ENCODE results near the gene FBN1. TPM values are rescaled to one million over a fixed set of nuclear protein-coding genes. Genes with fewer than 3 reads are reported as not detected.
A peak's percentile ranks its signal among the peaks of the same experiment; 100 is the strongest.

Gene FBN1
- total and polyA plus RNA-seq, 8 donors: 1.5 to 35.2 (median 5.2) TPM

GRCh38 chr15:48516121-48516520 lies 129.4 kb downstream of the FBN1 start:
- no peak for ATAC-seq

GRCh38 chr15:48515500-48515899 lies 130.0 kb downstream of the FBN1 start:
- no peak overlapping the region for H3K27ac ChIP-seq
- intact Hi-C loops (cut with DNase I): no loop called here
- 32 to 34% methylated on average over 2 of the region's 2 CpGs for WGBS, 2 donors

More at GRCh38 chr15:48516121-48516520, 129.4 kb downstream of the FBN1 start:
- intact Hi-C loops (cut with DNase I): no loop called here
- 77 to 88% methylated on average over 3 of the region's 3 CpGs for WGBS, 2 donors
- Histone ChIP-seq H3K4me3 (no peak overlapping the region), H3K36me3 (no peaks in the 10 kb centered on the region), H3K27me3 (no peaks in the 10 kb centered on the region), H3K9me3 (no peaks in the 10 kb centered on the region), H3K4me1 (no peaks in the 10 kb centered on the region), H3K27ac (no peak overlapping the region)
- FAIRE-seq: no peak
- no peak for TF ChIP-seq CTCF (IDR thresholded peaks at IDR 0.05)
- DNase-seq: no peak

GRCh38 chr15:48514103-48514816 lies 131.2 kb downstream of the FBN1 start:
- Histone ChIP-seq H3K27me3 (no peaks in the 10 kb centered on the region), H3K36me3 (no peaks in the 10 kb centered on the region), H3K4me1 (no peaks in the 10 kb centered on the region), H3K4me3 (no peak overlapping the region), H3K27ac (no peak overlapping the region), H3K9me3 (no peaks in the 10 kb centered on the region)
- ATAC-seq (no peak), FAIRE-seq (no peak), DNase-seq (no peak)
- intact Hi-C loops (cut with DNase I): no loop called here
- 83 to 92% methylated on average over 2 of the region's 2 CpGs for whole genome bisulfite sequencing, 2 donors
- no peak for TF ChIP-seq CTCF (IDR thresholded peaks at IDR 0.05)

More at GRCh38 chr15:48515500-48515899, 130.0 kb downstream of the FBN1 start:
- FAIRE-seq: no peak
- Histone ChIP-seq H3K4me3 (no peak overlapping the region), H3K36me3 (no peaks in the 10 kb centered on the region), H3K9me3 (no peaks in the 10 kb centered on the region), H3K4me1 (no peaks in the 10 kb centered on the region), H3K27me3 (no peaks in the 10 kb centered on the region)
- no peak for DNase-seq
- no peak for TF ChIP-seq CTCF (IDR thresholded peaks at IDR 0.05)
- ATAC-seq: no peak

- peak in 3 of 4 donors; percentile 12 to 38 (median 24) for ATAC-seq
- H3K36me3 ChIP-seq: no peaks in the 10 kb centered on the region
- no peak overlapping the region for H3K27ac ChIP-seq
- no peak for TF ChIP-seq CTCF (IDR thresholded peaks at IDR 0.05)
- no peak for FAIRE-seq
- H3K27me3 ChIP-seq: no peaks in the 10 kb centered on the region
- no peak overlapping the region for H3K4me3 ChIP-seq
- H3K4me1 ChIP-seq: no peaks in the 10 kb centered on the region
- WGBS, 2 donors: 55 to 61% methylated on average over 6 of the region's 6 CpGs
- intact Hi-C loops (cut with DNase I): no loop called here
- H3K9me3 ChIP-seq: no peaks in the 10 kb centered on the region
- DNase-seq: no peak
These were observed 134.5 kb downstream of the FBN1 start for GRCh38 chr15:48510976-48511375.

GRCh38 chr15:48507416-48508065 lies 138.0 kb downstream of the FBN1 start:
- H3K4me1 ChIP-seq: no peaks in the 10 kb centered on the region
- H3K36me3 ChIP-seq: no peaks in the 10 kb centered on the region
- ATAC-seq (peak; percentile 55 to 88 (median 80)), DNase-seq (peak in 3 of 6 donors; percentile 6 to 22 (median 20)), FAIRE-seq (no peak)
- intact Hi-C loops (cut with DNase I): no loop called here
- H3K4me3 ChIP-seq: no peak overlapping the region
- 28 to 45% methylated on average over 2 of the region's 2 CpGs for WGBS, 2 donors
- H3K27ac ChIP-seq: no peak overlapping the region
- no peaks in the 10 kb centered on the region for H3K9me3 ChIP-seq
- peak; percentile 25 to 61 (median 39) for TF ChIP-seq CTCF (IDR thresholded peaks at IDR 0.05)
- no peaks in the 10 kb centered on the region for H3K27me3 ChIP-seq

Measured in pancreas (tissue), 10 donors.